Ovary (tissue), 9 donors: ENCODE results near the gene CNOT6. TPM values are rescaled to one million over a fixed set of nuclear protein-coding genes. Genes with fewer than 3 reads are reported as not detected.

Experiments used
- DNase-seq, 5 donors: peaks; one replicate each; pipeline ENCODE4 v3.0.0-alpha.2; 2019 to 2020
- H3K27ac ChIP-seq, 2 donors: fragments of 200-600 bp; one replicate each; pipeline versions ENCODE4 v1.5.1 to v1.8.0; 2019 to 2022
- H3K27me3 ChIP-seq: fragments of 200-600 bp; one replicate; pipeline ENCODE4 v1.8.0; 2022
- H3K36me3 ChIP-seq: fragments of 200-600 bp; sonication (generic); one replicate; pipeline ENCODE4 v1.5.1; 2019
- H3K4me1 ChIP-seq: one replicate; pipeline ENCODE4 v1.8.1; 2013; ENCODE audit warnings: mild to moderate bottlenecking, moderate library complexity; ENCODE audit not compliant: insufficient read depth
- H3K4me3 ChIP-seq: fragments of 200-600 bp; sonication (generic); one replicate; pipeline ENCODE4 v1.5.1; 2017
- H3K9me3 ChIP-seq, 2 donors: fragments of 200-600 bp in 1 of 2; sonication (generic) in 1 of 2; one replicate each; pipeline versions ENCODE4 v1.5.1 to v1.8.1; 2013 to 2019; ENCODE audit warnings: mild to moderate bottlenecking in 1 of 2, moderate library complexity in 1 of 2
- CTCF ChIP-seq, 3 donors: fragments of 450-650 bp in 2 of 3; fragments of 200-600 bp in 1 of 3; IDR thresholded peaks; one replicate each; pipeline versions ENCODE4 v1.5.1 to v1.8.0; 2016 to 2022; ENCODE audit warnings: antibody characterized with exemption in 3 of 3, mild to moderate bottlenecking in 1 of 3
- EP300 ChIP-seq: sonication (generic); formaldehyde crosslinking; IDR thresholded peaks from one replicate; pipeline ENCODE4 v1.6.1; 2017; ENCODE audit warnings: antibody characterized with exemption
- POLR2A ChIP-seq: fragments of 450-650 bp; IDR thresholded peaks from one replicate; pipeline ENCODE4 v1.6.1; 2017; ENCODE audit warnings: antibody characterized with exemption, mild to moderate bottlenecking, moderate library complexity
- WGBS, 3 donors: extraction: QIAGEN DNeasy Blood & Tissue Kit in 1 of 3; methylation state at CpG; one replicate each; pipeline versions ENCODE4 v1.1.5 to v1.1.7; 2013 to 2017; 5-methylcytosine and 5-hydroxymethylcytosine counted together
- intact Hi-C, 4 donors: fragments of 100-400 bp; cut with DNase I; formaldehyde crosslinking; loops; one replicate each; pipeline versions ENCODE4 v1.11.0 to v1.15.1; 2022 to 2023
- polyA plus RNA-seq, 2 donors: library from polyadenylated mRNA; stranded (reverse); fragments of 200-250 nt in 1 of 2; fragments of 350-450 nt in 1 of 2; fragmentation: Illumina TruSeq in 1 of 2; extraction: RNeasy Lipid Tissue Mini Kit (QIAGEN cat#74804) in 1 of 2; gene quantifications; one replicate each; pipeline ENCODE4 v1.2.3, GENCODE V29; 2013 to 2014
- total RNA-seq, 7 donors: library from RNA; depleted of rRNA in 2 of 7; stranded (reverse); fragments of >200 nt in 2 of 7; fragmentation: NEBNext Ultra II Directional in 3 of 7; extraction: Animal tissue kit (Norgen Biotek cat#: 25700) in 3 of 7; gene quantifications; one replicate each; pipeline versions ENCODE4 v1.1.0 to v1.2.4, GENCODE V29; 2016 to 2023
- donor health status: DM: no; HTN: no; CAD: no; lungs with moderate emphysema.
- donor health status: DM: no; HTN: no; CAD: no.
- donor health status: Bipolar disorder and iron deficiency.
- donor health status: DM: yes; HTN: yes; CAD: no.
- donor health status: DM: no; HTN: no; CAD: no.
- donor health status: DM: yes; HTN: yes; CAD: no.

The CNOT6 gene
- total and polyA plus RNA-seq, 9 donors = 10.3 to 24.9 (median 16.4) TPM

GRCh38 chr5:180622910-180623309 is 128.7 kb downstream of the CNOT6 start:
- Histone ChIP-seq H3K4me1 (no peaks in the 10 kb centered on the region), H3K36me3 (no peaks in the 10 kb centered on the region), H3K4me3 (no peak overlapping the region), H3K9me3 (no peaks in the 10 kb centered on the region), H3K27ac (no peak overlapping the region), H3K27me3 (no peaks in the 10 kb centered on the region)
- TF ChIP-seq CTCF (IDR thresholded peaks at IDR 0.05) (no peak), EP300 (no peak), POLR2A (no peak)
- intact Hi-C loops = no loop called here
- DNase-seq = no peak
- 85 to 94% (median 91%) methylated on average over 6 of the region's 6 CpGs for WGBS, 3 donors

- Histone ChIP-seq H3K36me3 (no peaks in the 10 kb centered on the region), H3K4me1 (no peaks in the 10 kb centered on the region), H3K27ac (no peak overlapping the region), H3K9me3 (no peaks in the 10 kb centered on the region), H3K4me3 (no peak overlapping the region), H3K27me3 (no peaks in the 10 kb centered on the region)
- intact Hi-C loops = no loop called here
- 82 to 86% (median 82%) methylated on average over 10 of the region's 10 CpGs for WGBS, 3 donors
- no peak for DNase-seq
- TF ChIP-seq POLR2A = no peak
- TF ChIP-seq EP300 = no peak
- TF ChIP-seq CTCF (IDR thresholded peaks at IDR 0.05) = no peak
Measured at GRCh38 chr5:180623411-180623834, 129.2 kb downstream of the CNOT6 start.

- no peak for DNase-seq
- no peaks in the 10 kb centered on the region for H3K27me3 ChIP-seq
- H3K4me3 ChIP-seq = no peak overlapping the region
- no peak overlapping the region for H3K27ac ChIP-seq
- no peaks in the 10 kb centered on the region for H3K36me3 ChIP-seq
- no peaks in the 10 kb centered on the region for H3K9me3 ChIP-seq
- WGBS, 3 donors = 87 to 92% (median 89%) methylated on average over 15 of the region's 15 CpGs
- no peaks in the 10 kb centered on the region for H3K4me1 ChIP-seq
- TF ChIP-seq CTCF (IDR thresholded peaks at IDR 0.05) (no peak), POLR2A (no peak), EP300 (no peak)
- intact Hi-C loops = no loop called here
Measured at GRCh38 chr5:180623844-180624243, 129.7 kb downstream of the CNOT6 start.

- intact Hi-C loops = no loop called here
- 37 to 45% (median 38%) methylated on average over 5 of the region's 5 CpGs for WGBS, 3 donors
- no peak for TF ChIP-seq EP300
- TF ChIP-seq CTCF (IDR thresholded peaks at IDR 0.05) = no peak
- no peak for TF ChIP-seq POLR2A
- no peak overlapping the region for H3K4me3 ChIP-seq
- no peaks in the 10 kb centered on the region for H3K9me3 ChIP-seq
- no peak for DNase-seq
- H3K27ac ChIP-seq = no peak overlapping the region
- H3K4me1 ChIP-seq = no peaks in the 10 kb centered on the region
- no peaks in the 10 kb centered on the region for H3K27me3 ChIP-seq
- no peaks in the 10 kb centered on the region for H3K36me3 ChIP-seq
Measured at GRCh38 chr5:180624587-180624986, 130.4 kb downstream of the CNOT6 start.
